NCI-H526 (cell line): Measurements from ENCODE around the gene TEX9.

ENCODE experiments used
- DNase-seq, 2 experiments: peaks; one replicate each; lab custom pipeline; 2025; lab: John Stamatoyannopoulos, UW

The TEX9 gene

GRCh38 chr15:56445746-56446145 lies 80.5 kb downstream of the TEX9 start:
- no peak for DNase-seq

- no peak for DNase-seq
Observed at GRCh38 chr15:56454836-56455235, 89.6 kb downstream of the TEX9 start.

GRCh38 chr15:56456229-56456628 lies 91.0 kb downstream of the TEX9 start:
- DNase-seq, result no peak

GRCh38 chr15:56459096-56459495 lies 93.9 kb downstream of the TEX9 start:
- DNase-seq, result no peak

- no peak for DNase-seq
Observed at GRCh38 chr15:56460071-56460470, 94.8 kb downstream of the TEX9 start.

GRCh38 chr15:56460947-56461346 lies 95.7 kb downstream of the TEX9 start:
- DNase-seq, result no peak

- peak; percentile 95 to 98 for DNase-seq
Observed at GRCh38 chr15:56464893-56465520, 99.8 kb downstream of the TEX9 start, which contains the start of gene MNS1. TSS of gene MNS1 (minus strand) at chr15:56465137. CDS start at chr15:56464972, 165 bp downstream.

- no peak for DNase-seq
Observed at GRCh38 chr15:56467616-56468015, 102.4 kb downstream of the TEX9 start.

- DNase-seq, result no peak
Observed at GRCh38 chr15:56468401-56468800, 103.2 kb downstream of the TEX9 start.

- DNase-seq, result no peak
Observed at GRCh38 chr15:56469483-56469882, 104.3 kb downstream of the TEX9 start.

- DNase-seq, result no peak
Observed at GRCh38 chr15:56471440-56472069, 106.3 kb downstream of the TEX9 start.

GRCh38 chr15:56472278-56472677 lies 107.1 kb downstream of the TEX9 start:
- DNase-seq, result no peak

GRCh38 chr15:56473017-56473416 lies 107.8 kb downstream of the TEX9 start:
- no peak for DNase-seq

GRCh38 chr15:56475351-56475750 lies 110.1 kb downstream of the TEX9 start:
- DNase-seq, result no peak
